ENCODE results near the gene BLOC1S6. TPM values are rescaled to one million over a fixed set of nuclear protein-coding genes. Genes with fewer than 3 reads are reported as not detected.
A peak's percentile ranks its signal among the peaks of the same experiment; 100 is the strongest.

BLOC1S6 gene
- total RNA-seq, 1 donor from 2014 or later: 40.9 TPM

GRCh38 chr15:45650889-45651525, 63.8 kb downstream of the BLOC1S6 start:
- Histone ChIP-seq H3K9me3 (no peaks in the 10 kb centered on the region), H3K27me3 (no peaks in the 10 kb centered on the region), H3K4me3 (no peak overlapping the region), H3K36me3 (no peaks in the 10 kb centered on the region), H3K27ac (no peak overlapping the region), H3K4me1 (peaks cover 48% of the 10 kb centered on the region)
- no peak for DNase-seq
- no peak for TF ChIP-seq CTCF (IDR thresholded peaks at IDR 0.05)
- ATAC-seq: no peak
- intact Hi-C loops (cut with DNase I): no loop called here

DNA sequence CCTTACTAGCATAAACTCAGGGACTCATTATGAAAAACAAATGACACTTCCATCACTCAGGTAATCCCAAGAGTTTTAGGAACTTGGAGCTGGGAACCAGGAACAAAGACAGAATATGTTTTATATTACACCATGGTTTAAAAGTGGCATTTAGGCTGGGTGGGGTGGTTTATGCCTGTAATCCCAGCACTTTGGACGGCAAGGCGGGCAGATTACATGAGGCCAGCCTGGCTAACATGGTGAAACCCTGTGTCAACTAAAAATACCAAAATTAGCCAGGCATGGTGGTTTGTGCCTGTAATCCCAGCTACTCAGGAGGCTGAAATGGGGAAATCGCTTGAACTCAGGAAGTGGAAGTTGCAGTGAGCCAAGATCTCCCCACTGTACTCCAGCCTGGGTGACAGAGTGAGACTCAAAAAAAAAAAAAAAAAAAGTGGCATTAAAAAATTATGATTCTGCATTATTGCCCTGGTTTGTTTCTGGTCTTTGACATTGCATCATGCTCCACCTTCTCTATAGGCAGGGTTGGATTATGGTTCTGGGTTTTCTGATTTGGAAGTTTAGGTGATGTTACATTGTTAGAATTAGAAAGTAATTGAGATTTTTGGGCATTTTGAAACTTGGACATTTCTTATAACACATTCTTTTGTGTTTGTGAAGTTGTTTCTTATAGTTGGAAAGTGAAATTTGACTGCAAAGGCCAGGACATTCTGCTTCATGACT, 66.7 kb downstream of the BLOC1S6 start:
- Histone ChIP-seq H3K36me3 (no peaks in the 10 kb centered on the region), H3K27me3 (no peaks in the 10 kb centered on the region), H3K27ac (peak overlapping the region; percentile 2), H3K4me1 (peaks cover 40% of the 10 kb centered on the region), H3K9me3 (no peaks in the 10 kb centered on the region), H3K4me3 (no peak overlapping the region)
- peak; percentile 70 for ATAC-seq
- DNase-seq: no peak
- intact Hi-C loops (cut with DNase I): no loop called here
- no peak for TF ChIP-seq CTCF (IDR thresholded peaks at IDR 0.05)

DNA sequence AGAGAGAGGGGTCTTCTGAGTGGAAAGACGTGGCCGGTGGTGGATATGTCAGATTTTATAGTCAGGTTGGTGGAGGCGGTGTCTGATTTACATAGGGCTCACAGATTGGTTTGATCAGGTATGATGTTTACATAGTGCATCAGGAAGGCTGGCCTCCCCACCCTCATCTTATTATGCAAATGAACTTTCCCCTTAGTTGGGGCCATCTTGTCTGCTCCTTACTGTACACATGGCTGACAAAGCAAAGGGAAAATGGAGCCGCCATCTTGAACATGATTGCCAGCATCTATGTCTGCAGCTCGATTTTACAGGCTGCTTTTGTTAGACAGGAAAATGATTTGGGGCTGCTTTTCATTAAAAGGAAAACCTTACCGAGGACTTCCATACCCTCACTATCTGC, 67.6 kb downstream of the BLOC1S6 start:
- Histone ChIP-seq H3K4me1 (peaks cover 31% of the 10 kb centered on the region), H3K27me3 (no peaks in the 10 kb centered on the region), H3K36me3 (peaks cover 6% of the 10 kb centered on the region), H3K27ac (no peak overlapping the region), H3K4me3 (no peak overlapping the region), H3K9me3 (no peaks in the 10 kb centered on the region)
- intact Hi-C loops (cut with DNase I): no loop called here
- no peak for TF ChIP-seq CTCF (IDR thresholded peaks at IDR 0.05)
- DNase-seq (no peak), ATAC-seq (no peak)

GRCh38 chr15:45657254-45657653, 70.1 kb downstream of the BLOC1S6 start:
- intact Hi-C loops (cut with DNase I): no loop called here
- peaks cover 41% of the 10 kb centered on the region for H3K4me1 ChIP-seq

GRCh38 chr15:45657764-45658545, 70.8 kb downstream of the BLOC1S6 start:
- peaks cover 35% of the 10 kb centered on the region for H3K4me1 ChIP-seq
- H3K36me3 ChIP-seq: peaks cover 34% of the 10 kb centered on the region
- intact Hi-C loops (cut with DNase I): no loop called here
- H3K9me3 ChIP-seq: no peaks in the 10 kb centered on the region
- DNase-seq: no peak
- H3K27me3 ChIP-seq: no peaks in the 10 kb centered on the region
- no peak overlapping the region for H3K4me3 ChIP-seq
- TF ChIP-seq CTCF (IDR thresholded peaks at IDR 0.05): no peak
- peak; percentile 21 for ATAC-seq
- H3K27ac ChIP-seq: no peak overlapping the region

More at GRCh38 chr15:45657254-45657653, 70.1 kb downstream of the BLOC1S6 start:
- ATAC-seq (no peak), DNase-seq (no peak)
- Histone ChIP-seq H3K36me3 (peaks cover 27% of the 10 kb centered on the region), H3K4me3 (no peak overlapping the region), H3K9me3 (no peaks in the 10 kb centered on the region), H3K27me3 (no peaks in the 10 kb centered on the region), H3K27ac (no peak overlapping the region)
- no peak for TF ChIP-seq CTCF (IDR thresholded peaks at IDR 0.05)

Other genes with a start within 250 kb of the BLOC1S6 start
- gene GATM, start 208.8 kb upstream of the BLOC1S6 start, total RNA-seq: 7.2 TPM
- 6.7 TPM for gene SLC30A4, start 64.6 kb upstream of the BLOC1S6 start, total RNA-seq
- 103 TPM for gene SQOR, start 47.6 kb downstream of the BLOC1S6 start, total RNA-seq

Data from upper lobe of right lung (tissue), 1 donor.